Erythroblast (primary cell): ENCODE measurements around the gene FIG4.

ENCODE experiments used
- GATA1 ChIP-seq: IDR thresholded peaks from 2 replicates; pipeline ENCODE4 v1.6.1; 2011; ENCODE audit warnings: low read depth, mild to moderate bottlenecking, control low read depth, low read length, moderate library complexity
- POLR2A ChIP-seq: IDR thresholded peaks from 2 replicates; pipeline ENCODE4 v1.6.1; 2011; ENCODE audit warnings: mild to moderate bottlenecking, low read length

- no peak for TF ChIP-seq POLR2A
- no peak for TF ChIP-seq GATA1
Observed at GRCh38 chr6:109669811-109670210, 21.3 kb upstream of the FIG4 start.
